Amygdala (tissue), 56 donors: ENCODE results near the gene CLDN24.

Source experiments
- DNase-seq, 56 donors: peaks; one replicate each; lab custom pipeline; 2025; lab: John Stamatoyannopoulos, UW

CLDN24 gene

GRCh38 chr4:183286590-183287308 is 35.5 kb downstream of the CLDN24 start:
- DNase-seq: no peak

- DNase-seq: no peak
Observed at GRCh38 chr4:183285886-183286285, 36.3 kb downstream of the CLDN24 start.

GRCh38 chr4:183284965-183285364 is 37.3 kb downstream of the CLDN24 start:
- no peak for DNase-seq

GRCh38 chr4:183284258-183284785 is 37.9 kb downstream of the CLDN24 start:
- no peak for DNase-seq

- DNase-seq: no peak
Observed at GRCh38 chr4:183276106-183276505, 46.1 kb downstream of the CLDN24 start.

- DNase-seq: no peak
Observed at GRCh38 chr4:183272384-183272783, 49.8 kb downstream of the CLDN24 start.
